GM23338 (cell line): ENCODE measurements around the gene AGAP1.

Experiments
- EZH2 ChIP-seq: fragments of 200-600 bp; sonication (generic); IDR thresholded peaks from one replicate; pipeline ENCODE4 v1.8.0; 2017; ENCODE audit warnings: antibody characterized with exemption, mild to moderate bottlenecking, low read depth; ENCODE audit not compliant: unreplicated experiment
- POLR2AphosphoS5 ChIP-seq: IDR thresholded peaks from 2 replicates; pipeline ENCODE4 v1.6.1; 2016; ENCODE audit warnings: antibody characterized with exemption, low read depth
- TF ChIP-seq, protein P1 (sequence below), 2 experiments: fragments of 200-600 bp in 1 of 2; sonication (generic) in 1 of 2; conservative IDR thresholded peaks; 2 replicates each; pipeline versions ENCODE4 v1.5.1 to v1.6.1; 2016 to 2017; ENCODE audit warnings: antibody characterized with exemption in 2 of 2, low read depth in 2 of 2, mild to moderate bottlenecking in 2 of 2, moderate library complexity in 1 of 2
- TF ChIP-seq, protein P2 (sequence below): IDR thresholded peaks from one replicate; pipeline ENCODE4 v1.6.1; 2018; ENCODE audit warnings: antibody characterized with exemption; ENCODE audit not compliant: unreplicated experiment

DNA sequence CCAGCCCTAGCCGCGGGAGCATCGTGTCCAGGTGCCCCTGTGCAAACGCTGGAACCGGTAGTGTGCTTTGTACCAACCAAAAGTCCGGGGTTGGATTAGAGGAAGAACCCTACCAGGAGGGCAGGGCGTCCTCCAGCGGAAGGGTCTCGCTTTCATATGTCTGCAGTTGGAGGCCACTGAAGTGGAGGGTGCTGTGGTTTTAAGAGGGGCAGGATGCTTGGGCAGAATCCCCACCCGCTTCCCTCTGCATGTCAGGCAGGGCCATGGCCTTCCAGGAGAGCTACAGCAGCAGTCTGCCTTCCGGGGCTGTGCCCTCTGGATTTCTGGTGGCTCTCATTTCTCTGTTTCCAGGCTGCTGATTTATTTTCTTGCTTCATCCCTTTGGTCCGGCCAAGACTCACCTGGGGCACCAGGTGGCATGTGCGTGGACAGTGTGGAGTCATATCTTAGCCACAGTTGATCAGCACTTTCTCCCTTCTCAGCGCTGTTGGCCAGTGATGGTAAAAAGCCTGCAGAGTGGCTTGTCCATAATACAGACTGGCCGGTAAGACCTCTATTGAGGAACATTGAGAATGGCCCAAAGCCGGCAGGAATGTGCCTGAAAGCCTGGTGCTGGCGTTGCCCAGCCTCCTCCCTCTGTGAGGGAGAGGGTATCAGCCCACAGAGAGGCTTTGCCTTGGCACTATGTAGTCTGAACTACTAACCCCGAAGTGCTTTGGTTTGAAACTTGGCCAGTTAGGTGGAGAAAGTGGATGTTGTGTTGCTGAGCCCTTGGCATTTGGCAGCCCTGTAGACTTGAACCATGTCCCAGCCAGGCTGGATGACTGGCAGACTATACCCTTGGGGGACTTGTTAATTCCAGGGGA lies 1.8 kb downstream of the AGAP1 start:
- TF ChIP-seq, protein P1, sequence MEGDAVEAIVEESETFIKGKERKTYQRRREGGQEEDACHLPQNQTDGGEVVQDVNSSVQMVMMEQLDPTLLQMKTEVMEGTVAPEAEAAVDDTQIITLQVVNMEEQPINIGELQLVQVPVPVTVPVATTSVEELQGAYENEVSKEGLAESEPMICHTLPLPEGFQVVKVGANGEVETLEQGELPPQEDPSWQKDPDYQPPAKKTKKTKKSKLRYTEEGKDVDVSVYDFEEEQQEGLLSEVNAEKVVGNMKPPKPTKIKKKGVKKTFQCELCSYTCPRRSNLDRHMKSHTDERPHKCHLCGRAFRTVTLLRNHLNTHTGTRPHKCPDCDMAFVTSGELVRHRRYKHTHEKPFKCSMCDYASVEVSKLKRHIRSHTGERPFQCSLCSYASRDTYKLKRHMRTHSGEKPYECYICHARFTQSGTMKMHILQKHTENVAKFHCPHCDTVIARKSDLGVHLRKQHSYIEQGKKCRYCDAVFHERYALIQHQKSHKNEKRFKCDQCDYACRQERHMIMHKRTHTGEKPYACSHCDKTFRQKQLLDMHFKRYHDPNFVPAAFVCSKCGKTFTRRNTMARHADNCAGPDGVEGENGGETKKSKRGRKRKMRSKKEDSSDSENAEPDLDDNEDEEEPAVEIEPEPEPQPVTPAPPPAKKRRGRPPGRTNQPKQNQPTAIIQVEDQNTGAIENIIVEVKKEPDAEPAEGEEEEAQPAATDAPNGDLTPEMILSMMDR (conservative IDR thresholded peaks at IDR 0.05; ENCODE audit: low read depth in 2 of 2), result 0 out of 4 replicates have a peak, but pooled peaks of 1 of the 2 experiments have one; percentile 3
- TF ChIP-seq EZH2 (no peak), POLR2AphosphoS5 (no peak)
- TF ChIP-seq, protein P2, sequence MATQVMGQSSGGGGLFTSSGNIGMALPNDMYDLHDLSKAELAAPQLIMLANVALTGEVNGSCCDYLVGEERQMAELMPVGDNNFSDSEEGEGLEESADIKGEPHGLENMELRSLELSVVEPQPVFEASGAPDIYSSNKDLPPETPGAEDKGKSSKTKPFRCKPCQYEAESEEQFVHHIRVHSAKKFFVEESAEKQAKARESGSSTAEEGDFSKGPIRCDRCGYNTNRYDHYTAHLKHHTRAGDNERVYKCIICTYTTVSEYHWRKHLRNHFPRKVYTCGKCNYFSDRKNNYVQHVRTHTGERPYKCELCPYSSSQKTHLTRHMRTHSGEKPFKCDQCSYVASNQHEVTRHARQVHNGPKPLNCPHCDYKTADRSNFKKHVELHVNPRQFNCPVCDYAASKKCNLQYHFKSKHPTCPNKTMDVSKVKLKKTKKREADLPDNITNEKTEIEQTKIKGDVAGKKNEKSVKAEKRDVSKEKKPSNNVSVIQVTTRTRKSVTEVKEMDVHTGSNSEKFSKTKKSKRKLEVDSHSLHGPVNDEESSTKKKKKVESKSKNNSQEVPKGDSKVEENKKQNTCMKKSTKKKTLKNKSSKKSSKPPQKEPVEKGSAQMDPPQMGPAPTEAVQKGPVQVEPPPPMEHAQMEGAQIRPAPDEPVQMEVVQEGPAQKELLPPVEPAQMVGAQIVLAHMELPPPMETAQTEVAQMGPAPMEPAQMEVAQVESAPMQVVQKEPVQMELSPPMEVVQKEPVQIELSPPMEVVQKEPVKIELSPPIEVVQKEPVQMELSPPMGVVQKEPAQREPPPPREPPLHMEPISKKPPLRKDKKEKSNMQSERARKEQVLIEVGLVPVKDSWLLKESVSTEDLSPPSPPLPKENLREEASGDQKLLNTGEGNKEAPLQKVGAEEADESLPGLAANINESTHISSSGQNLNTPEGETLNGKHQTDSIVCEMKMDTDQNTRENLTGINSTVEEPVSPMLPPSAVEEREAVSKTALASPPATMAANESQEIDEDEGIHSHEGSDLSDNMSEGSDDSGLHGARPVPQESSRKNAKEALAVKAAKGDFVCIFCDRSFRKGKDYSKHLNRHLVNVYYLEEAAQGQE, result no peak
